K562 (cell line): ENCODE results near the gene TARS2.

Experiments used
- EGR1 ChIP-seq: fragments of 450-650 bp; conservative IDR thresholded peaks from 2 replicates; pipeline ENCODE4 v1.6.1; 2017; ENCODE audit warnings: mild to moderate bottlenecking
- EP300 ChIP-seq: IDR thresholded peaks from 2 replicates; pipeline ENCODE4 v1.6.1; 2012; ENCODE audit warnings: low read length, improper control_type of control experiment
- GABPB1 ChIP-seq: sonication (generic); formaldehyde crosslinking; IDR thresholded peaks from 2 replicates; pipeline ENCODE4 v1.8.0; 2022; ENCODE audit warnings: mild to moderate bottlenecking, missing genetic modification reagents
- HDAC2 ChIP-seq: fragments of 450-650 bp; IDR thresholded peaks from 2 replicates; pipeline ENCODE4 v1.6.1; 2016; ENCODE audit warnings: mild to moderate bottlenecking
- MYC ChIP-seq, 2 experiments: fragments of 250-450 bp in 1 of 2; sonication (Bioruptor Pico) in 1 of 2; IDR thresholded peaks; 2 replicates each; pipeline versions ENCODE4 v1.5.1 to v1.6.1; 2012 to 2021; ENCODE audit warnings: low read depth in 2 of 2, borderline replicate concordance in 1 of 2, improper control_type of control experiment in 1 of 2, low read length in 1 of 2, mild to moderate bottlenecking in 1 of 2, moderate library complexity in 1 of 2
- ZNF23 ChIP-seq: fragments of 250-450 bp; sonication (Bioruptor Pico); IDR thresholded peaks from 2 replicates; pipeline ENCODE4 v1.4.0; 2020; ENCODE audit warnings: mild to moderate bottlenecking
- ZNF263 ChIP-seq: sonication (generic); formaldehyde crosslinking; IDR thresholded peaks from 2 replicates; pipeline ENCODE4 v1.8.0; 2022; ENCODE audit warnings: mild to moderate bottlenecking, missing genetic modification reagents, borderline replicate concordance
- ZNF274 ChIP-seq: IDR thresholded peaks from 2 replicates; pipeline ENCODE4 v1.6.1; 2011; ENCODE audit warnings: low read depth, mild to moderate bottlenecking, low read length, moderate library complexity, borderline replicate concordance
- TF ChIP-seq, protein P1 (sequence below), 3 experiments: IDR thresholded peaks in 2 of 3; conservative IDR thresholded peaks in 1 of 3; 2 replicates each; pipeline ENCODE4 v1.5.1; 2011 to 2012; ENCODE audit warnings: low read length in 3 of 3, mild to moderate bottlenecking in 3 of 3, control low read depth in 2 of 3, improper control_type of control experiment in 1 of 3, inconsistent platforms in 1 of 3, low read depth in 1 of 3, mixed read lengths in 1 of 3, moderate library complexity in 1 of 3; ENCODE audit not compliant: insufficient read depth in 2 of 3

- TF ChIP-seq ZNF274 = no peak
- TF ChIP-seq EP300 = no peak
- TF ChIP-seq EGR1 = no peak
- TF ChIP-seq ZNF23 (CRISPR knock-in tag) = no peak
- TF ChIP-seq HDAC2 = no peak
- TF ChIP-seq, protein P1, sequence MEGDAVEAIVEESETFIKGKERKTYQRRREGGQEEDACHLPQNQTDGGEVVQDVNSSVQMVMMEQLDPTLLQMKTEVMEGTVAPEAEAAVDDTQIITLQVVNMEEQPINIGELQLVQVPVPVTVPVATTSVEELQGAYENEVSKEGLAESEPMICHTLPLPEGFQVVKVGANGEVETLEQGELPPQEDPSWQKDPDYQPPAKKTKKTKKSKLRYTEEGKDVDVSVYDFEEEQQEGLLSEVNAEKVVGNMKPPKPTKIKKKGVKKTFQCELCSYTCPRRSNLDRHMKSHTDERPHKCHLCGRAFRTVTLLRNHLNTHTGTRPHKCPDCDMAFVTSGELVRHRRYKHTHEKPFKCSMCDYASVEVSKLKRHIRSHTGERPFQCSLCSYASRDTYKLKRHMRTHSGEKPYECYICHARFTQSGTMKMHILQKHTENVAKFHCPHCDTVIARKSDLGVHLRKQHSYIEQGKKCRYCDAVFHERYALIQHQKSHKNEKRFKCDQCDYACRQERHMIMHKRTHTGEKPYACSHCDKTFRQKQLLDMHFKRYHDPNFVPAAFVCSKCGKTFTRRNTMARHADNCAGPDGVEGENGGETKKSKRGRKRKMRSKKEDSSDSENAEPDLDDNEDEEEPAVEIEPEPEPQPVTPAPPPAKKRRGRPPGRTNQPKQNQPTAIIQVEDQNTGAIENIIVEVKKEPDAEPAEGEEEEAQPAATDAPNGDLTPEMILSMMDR (IDR thresholded peaks at IDR 0.05 in 2 of 3, conservative IDR thresholded peaks at IDR 0.05 in 1 of 3; ENCODE audit: insufficient read depth in 2 of 3, low read depth in 1 of 3, low read length in 3 of 3) = no peak
- TF ChIP-seq MYC (IDR thresholded peaks at IDR 0.05; ENCODE audit: low read depth, low read length) = no peak
- TF ChIP-seq MYC (CRISPR knock-in tag; IDR thresholded peaks at IDR 0.05; ENCODE audit: borderline replicate concordance, low read depth) = no peak
- TF ChIP-seq GABPB1 (CRISPR knock-in tag) = no peak
- TF ChIP-seq ZNF263 (CRISPR knock-in tag) = no peak
These were observed 31.0 kb upstream of the TARS2 start for GRCh38 chr1:150456146-150456647.
